Measurements from ENCODE around the gene SEMA5A.

GRCh38 chr5:9318031-9318430, 227.8 kb downstream of the SEMA5A start:
- TF ChIP-seq PBX3 (CRISPR knock-in tag; IDR thresholded peaks at IDR 0.05), result no peak
- no peak for TF ChIP-seq ZBTB20 (tag by site-specific recombination; IDR thresholded peaks at IDR 0.05)
- TF ChIP-seq ZNF112 (tag by site-specific recombination; IDR thresholded peaks at IDR 0.05), result no peak
- no peak for TF ChIP-seq ZNF571 (tag by site-specific recombination; IDR thresholded peaks at IDR 0.05)
- TF ChIP-seq ZNF660 (tag by site-specific recombination; IDR thresholded peaks at IDR 0.05), result no peak
- no peak for TF ChIP-seq IKZF3 (tag by site-specific recombination; IDR thresholded peaks at IDR 0.05)
- no peak for TF ChIP-seq ZNF184 (tag by site-specific recombination; IDR thresholded peaks at IDR 0.05)
